Activated CD4-positive, alpha-beta T cell treated with anti-CD3 and anti-CD28 coated beads, Interleukin-10, Interleukin-2, amounts not matched to agents 100 ng/mL and 50 ng/mL, durations not matched to agents 16 hours and 8 hours (primary cell): ENCODE data around the gene NEU2.

Experiments
- DNase-seq: peaks from one replicate; pipeline ENCODE4 v3.0.0-alpha.2; 2020

Gene NEU2

DNA sequence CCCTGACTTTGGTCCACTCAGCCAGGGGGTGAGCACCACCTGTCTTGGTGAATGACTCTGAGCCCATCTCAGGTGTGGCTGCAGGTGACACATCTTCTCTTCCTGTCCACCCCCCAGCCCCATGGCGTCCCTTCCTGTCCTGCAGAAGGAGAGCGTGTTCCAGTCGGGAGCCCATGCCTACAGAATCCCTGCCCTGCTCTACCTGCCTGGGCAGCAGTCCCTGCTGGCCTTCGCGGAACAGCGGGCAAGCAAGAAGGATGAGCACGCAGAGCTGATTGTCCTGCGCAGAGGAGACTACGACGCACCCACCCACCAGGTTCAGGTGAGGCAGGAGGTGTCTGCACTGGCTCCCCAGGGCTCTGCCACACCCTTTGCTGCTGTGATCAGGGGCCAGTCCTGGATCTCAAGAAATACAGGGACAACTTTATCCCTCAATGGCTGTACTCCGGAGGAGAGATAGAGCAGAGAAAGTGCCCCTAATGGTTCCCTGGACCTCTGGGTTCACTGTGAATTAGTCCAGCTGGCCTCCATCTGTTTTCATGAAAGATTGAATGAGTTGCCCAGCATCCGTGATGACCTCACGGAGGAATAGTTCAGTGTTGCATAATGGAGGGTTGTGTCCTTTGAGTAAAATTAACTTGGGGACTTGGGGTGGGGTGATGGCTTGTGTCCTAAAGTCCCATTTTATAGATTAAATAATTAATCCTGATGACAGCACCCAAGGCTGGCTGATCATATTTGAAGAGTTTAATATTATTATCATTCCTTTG is at the start of gene NEU2:
TSS of gene NEU2 (plus strand) at position 122 of the 770 bp plus-strand sequence. CDS start at position 122, 0 bp downstream.
- no peak for DNase-seq

DNA sequence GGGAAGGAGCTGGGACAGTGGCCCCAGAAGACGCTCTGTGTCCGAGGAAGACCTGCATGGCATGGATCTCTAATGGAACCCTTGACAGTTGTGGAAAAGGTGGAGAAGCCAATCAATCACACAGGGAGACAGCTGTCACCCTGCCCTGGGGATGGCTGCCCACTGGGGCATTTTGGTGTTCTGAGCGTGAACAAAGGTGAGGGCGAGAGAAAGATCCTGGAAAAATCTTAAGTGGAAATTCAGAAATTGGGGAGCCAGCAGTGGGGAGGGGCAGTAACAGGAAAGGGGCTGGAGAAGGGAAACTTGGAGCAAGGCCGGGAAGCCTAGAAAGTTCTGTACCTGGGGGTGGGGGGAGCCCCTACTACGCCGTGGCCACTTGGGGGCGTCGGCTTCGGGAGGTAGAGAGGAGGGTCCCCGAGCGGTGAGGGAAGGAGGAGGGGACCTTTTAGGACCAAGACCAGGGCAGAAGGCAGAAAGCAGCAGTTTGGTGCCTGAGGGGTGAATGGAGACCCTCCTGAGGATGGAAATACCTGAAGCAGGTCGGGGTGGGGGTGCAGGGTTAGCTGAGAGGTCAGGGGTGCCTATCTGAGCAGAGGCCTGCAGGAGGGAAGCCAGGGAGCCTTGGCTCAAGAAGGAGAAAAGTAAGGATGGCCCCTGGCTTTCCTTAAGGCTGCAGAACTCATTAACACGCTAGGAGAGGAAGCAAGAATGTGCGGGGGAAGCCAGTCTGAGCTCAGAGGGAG is 49.4 kb upstream of the NEU2 start:
- DNase-seq = no peak

GRCh38 chr2:232983669-232984140 is 48.8 kb upstream of the NEU2 start:
- no peak for DNase-seq

GRCh38 chr2:232984451-232985207 is 47.8 kb upstream of the NEU2 start:
- no peak for DNase-seq

DNA sequence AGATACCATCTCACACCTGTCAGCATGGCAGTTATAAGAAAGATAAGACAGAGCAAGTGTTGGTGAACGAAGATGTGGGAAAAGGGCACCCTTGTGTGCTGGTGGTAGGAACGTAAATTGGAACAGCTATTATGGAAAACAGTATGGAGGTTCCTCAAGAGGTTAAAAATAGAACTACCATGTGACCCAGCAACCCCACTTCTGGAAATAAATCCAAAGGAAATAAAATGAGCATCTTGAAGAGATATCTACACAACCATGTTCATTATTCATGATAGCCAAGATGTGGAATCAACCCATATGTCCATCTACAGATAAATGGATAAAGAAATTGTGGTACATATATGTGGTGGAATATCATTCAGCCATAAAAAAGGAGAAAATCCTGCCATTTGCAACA is 46.3 kb upstream of the NEU2 start:
- DNase-seq = no peak

GRCh38 chr2:232993231-232993821 is 39.1 kb upstream of the NEU2 start:
- DNase-seq = no peak

DNA sequence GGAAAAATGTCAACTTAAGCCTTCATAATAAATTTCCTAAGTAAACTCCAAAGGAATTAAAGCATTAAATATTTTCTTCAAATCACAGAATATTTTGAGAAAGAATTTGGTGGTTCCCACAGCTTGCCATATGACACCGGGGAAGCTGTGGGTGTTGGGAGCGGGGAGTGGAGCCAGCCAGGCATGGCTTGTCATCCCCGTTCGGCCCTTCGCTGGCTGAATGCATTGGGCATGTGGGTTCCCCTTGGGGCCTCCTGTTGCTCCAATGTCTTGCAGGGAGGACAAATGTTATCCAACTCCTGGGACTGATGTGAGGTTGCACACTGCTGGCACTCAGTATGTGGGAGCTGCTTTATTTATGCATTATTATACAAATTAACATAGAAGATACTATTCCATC is 38.0 kb upstream of the NEU2 start:
- DNase-seq = no peak

GRCh38 chr2:232997749-232998665 is 34.5 kb upstream of the NEU2 start:
- no peak for DNase-seq

DNA sequence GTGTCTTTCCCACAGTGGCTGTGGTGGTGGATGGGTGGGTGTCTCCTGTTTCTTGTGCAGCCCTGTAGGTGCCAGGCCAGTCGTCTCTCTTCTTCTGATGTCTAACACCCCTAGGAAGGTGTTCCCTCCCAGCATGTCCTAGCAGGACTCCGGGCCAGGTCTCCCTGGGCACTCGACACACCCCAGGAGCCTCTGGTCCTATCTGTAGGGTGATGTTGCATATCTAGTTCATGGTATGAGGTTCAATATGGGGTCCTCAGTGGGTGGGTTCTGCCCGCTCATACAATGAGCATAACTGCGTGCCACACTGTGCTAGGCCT is 33.8 kb upstream of the NEU2 start:
- no peak for DNase-seq

DNA sequence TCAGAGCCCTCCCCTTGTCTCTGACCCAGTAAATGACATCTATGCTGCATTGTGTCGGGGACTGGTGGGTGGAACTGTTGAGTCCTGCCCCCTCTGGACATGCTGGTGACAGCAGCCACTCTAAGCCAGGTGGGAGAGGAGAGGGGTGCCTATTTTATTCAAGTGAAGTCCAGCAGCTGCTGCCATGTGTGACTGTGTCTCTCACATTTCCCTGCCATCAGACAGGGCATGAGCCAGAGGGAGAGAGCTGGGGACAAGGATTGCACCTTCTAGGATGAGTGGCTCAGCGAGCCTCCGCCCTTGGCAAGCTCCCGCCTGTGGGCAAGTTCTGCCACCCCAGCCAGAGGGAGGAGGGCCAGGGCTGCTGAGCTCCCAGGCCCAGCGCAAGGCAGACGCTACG is 33.1 kb upstream of the NEU2 start:
- no peak for DNase-seq

GRCh38 chr2:233000886-233001750 is 31.4 kb upstream of the NEU2 start:
- no peak for DNase-seq

- DNase-seq = no peak
Observed at GRCh38 chr2:233002829-233003657, 29.4 kb upstream of the NEU2 start.

- DNase-seq = no peak
Observed at GRCh38 chr2:233003658-233004555, 28.6 kb upstream of the NEU2 start.

DNA sequence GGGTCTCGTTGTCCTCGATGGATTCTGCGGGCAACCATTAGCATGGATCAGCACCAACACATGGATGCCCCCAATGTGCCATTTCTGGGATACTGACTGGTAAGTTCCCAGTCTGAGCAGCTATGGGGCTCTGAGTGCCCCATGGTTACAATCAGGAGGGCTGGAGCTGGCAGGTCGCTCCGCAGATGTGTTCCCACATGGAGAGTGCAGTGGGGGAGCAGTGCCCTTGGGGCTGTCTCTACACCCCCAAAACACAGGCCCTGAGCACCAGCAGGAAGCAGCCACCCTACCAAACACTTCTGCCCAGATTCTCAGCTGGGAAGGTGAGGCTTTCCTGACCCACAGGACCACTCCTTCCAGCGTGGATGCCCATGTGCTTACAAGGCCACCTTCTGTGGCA is 27.4 kb upstream of the NEU2 start:
- DNase-seq = no peak

DNA sequence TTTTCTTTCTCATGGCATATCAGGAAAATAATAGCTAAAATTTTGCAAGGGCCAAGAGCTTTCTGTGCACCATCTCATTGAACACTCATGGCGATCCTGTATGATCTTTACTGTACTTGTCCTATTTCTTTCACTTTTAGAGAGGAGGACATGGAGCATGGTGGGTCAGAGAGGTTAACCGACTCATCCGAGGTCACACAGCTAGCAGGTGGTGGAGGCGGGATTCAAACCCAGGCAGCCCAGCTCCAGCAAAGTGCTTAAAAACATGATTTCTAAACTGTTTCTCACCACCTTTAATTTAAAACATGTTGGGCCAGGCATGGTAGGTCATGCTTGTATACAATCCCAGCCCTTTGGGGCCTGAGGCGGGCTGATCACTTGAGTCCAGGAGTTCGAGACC is 25.8 kb upstream of the NEU2 start:
- DNase-seq = no peak

DNA sequence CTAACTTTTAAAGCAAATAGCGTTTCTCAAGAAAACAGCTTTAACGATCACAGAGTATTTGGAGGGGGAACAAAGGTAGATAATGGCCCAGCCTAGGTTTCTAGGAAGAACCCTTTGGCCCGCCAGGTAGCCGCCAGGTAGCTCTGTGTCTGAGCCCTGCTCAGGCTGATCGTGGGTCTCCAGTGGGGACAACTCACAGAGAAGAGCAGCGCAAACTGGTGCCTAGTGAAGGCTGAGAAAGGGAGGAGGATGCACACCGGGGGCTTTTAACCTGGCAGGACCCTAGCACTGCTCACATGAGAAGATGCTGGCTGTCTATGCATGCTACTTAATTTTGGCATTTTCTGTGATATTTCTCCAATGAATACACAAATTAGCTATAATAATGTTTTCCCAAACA is 25.2 kb upstream of the NEU2 start:
- no peak for DNase-seq

DNA sequence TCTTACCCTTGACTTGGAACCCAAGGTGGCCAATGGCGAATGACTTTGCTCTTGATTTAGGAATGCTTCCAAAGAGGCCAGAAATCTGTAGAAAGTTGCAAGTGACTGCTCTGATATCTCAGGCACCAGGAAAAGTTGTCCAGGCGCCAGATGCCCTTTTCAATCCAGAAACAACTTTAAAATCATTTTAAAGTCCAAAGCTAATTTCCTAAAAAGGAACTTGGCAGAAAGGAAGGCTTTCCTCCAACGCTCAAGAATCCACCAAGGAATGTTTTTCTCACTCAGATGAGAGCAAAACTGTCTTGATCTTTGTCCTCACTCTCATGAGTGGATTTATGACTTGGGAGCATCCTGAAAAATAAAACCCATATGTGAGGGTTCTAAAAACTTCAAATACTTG is 24.7 kb upstream of the NEU2 start:
- DNase-seq = no peak

GRCh38 chr2:233009661-233010060 is 22.8 kb upstream of the NEU2 start:
- no peak for DNase-seq
